IMR-90 (cell line): ENCODE data around the gene FAM174B. TPM values are rescaled to one million over a fixed set of nuclear protein-coding genes. Genes with fewer than 3 reads are reported as not detected.

Source experiments
- ATAC-seq: fragments of 200-7000 bp; cut with Tn5 transposase; 2 replicates; pipeline ENCODE4 v1.9.1; 2020; ENCODE audit warnings: low read depth, mild to moderate bottlenecking, moderate library complexity
- BruUV-seq: library from RNA; stranded (reverse); fragments of 400-500 nt; replicated peaks from 2 replicates; lab custom pipeline; 2021; lab: Mats Ljungman, UMichigan
- CTCF ChIA-PET: fragments of 300-600 bp; formaldehyde crosslinking; extraction: SDS; loops from one replicate; lab custom pipeline; 2021; ENCODE audit warnings: antibody characterized with exemption; lab: Yijun Ruan, JAX
- POLR2A ChIA-PET: fragments of 300-600 bp; sonication (Branson Sonifier 250); formaldehyde crosslinking; loops from one replicate; lab custom pipeline; 2022; ENCODE audit warnings: antibody characterized with exemption; ENCODE audit not compliant: unreplicated experiment; lab: Charles Lee
- DNase-seq: peaks from one replicate; pipeline ENCODE4 v3.0.0; 2013
- H2AFZ ChIP-seq: replicated peaks from 2 replicates; pipeline ENCODE3; 2013; ENCODE audit warnings: low read length, mild to moderate bottlenecking; ENCODE audit not compliant: poor library complexity
- H2AK5ac ChIP-seq: 2 replicates; pipeline ENCODE4 v1.6.1; 2013; ENCODE audit warnings: low read depth, low read length, inconsistent platforms
- H2AK9ac ChIP-seq: replicated peaks from 2 replicates; pipeline ENCODE3; 2013; ENCODE audit warnings: mild to moderate bottlenecking, low read depth, low read length, moderate library complexity; ENCODE audit not compliant: poor library complexity
- H2BK120ac ChIP-seq: 2 replicates; pipeline ENCODE4 v1.6.1; 2013; ENCODE audit warnings: low read depth, low read length, inconsistent platforms
- H2BK15ac ChIP-seq: 3 replicates; pipeline ENCODE4 v1.6.1; 2013; ENCODE audit warnings: low read depth, low read length, inconsistent platforms
- H2BK20ac ChIP-seq: 2 replicates; pipeline ENCODE4 v1.6.1; 2013; ENCODE audit warnings: low read depth, mild to moderate bottlenecking, inconsistent platforms, low read length, moderate library complexity
- H2BK5ac ChIP-seq: 2 replicates; pipeline ENCODE4 v1.6.1; 2013; ENCODE audit warnings: mild to moderate bottlenecking, low read depth, low read length, inconsistent platforms; ENCODE audit not compliant: poor library complexity, severe bottlenecking
- H3K14ac ChIP-seq: replicated peaks from 2 replicates; pipeline ENCODE4 v1.6.1; 2013; ENCODE audit warnings: low read depth, low read length, inconsistent platforms
- H3K18ac ChIP-seq: 2 replicates; pipeline ENCODE4 v1.6.1; 2013; ENCODE audit warnings: low read depth, low read length, control low read depth
- H3K23ac ChIP-seq: 2 replicates; pipeline ENCODE4 v1.6.1; 2013; ENCODE audit warnings: low read depth, low read length, inconsistent platforms
- H3K27ac ChIP-seq: 2 replicates; pipeline ENCODE4 v1.5.1; 2013; ENCODE audit warnings: mild to moderate bottlenecking, control low read depth, low read length; ENCODE audit not compliant: insufficient read depth
- H3K27me3 ChIP-seq: 2 replicates; pipeline ENCODE4 v1.6.1; 2013; ENCODE audit warnings: low read length; ENCODE audit not compliant: control insufficient read depth, insufficient read depth
- H3K36me3 ChIP-seq: 2 replicates; pipeline ENCODE4 v1.6.1; 2013; ENCODE audit warnings: low read length, mixed read lengths; ENCODE audit not compliant: control insufficient read depth, insufficient read depth
- H3K4ac ChIP-seq: 2 replicates; pipeline ENCODE4 v1.6.1; 2013; ENCODE audit warnings: low read depth, low read length, inconsistent platforms
- H3K4me1 ChIP-seq: 2 replicates; pipeline ENCODE4 v1.6.1; 2013; ENCODE audit warnings: low read length, mixed read lengths; ENCODE audit not compliant: control insufficient read depth, insufficient read depth
- H3K4me2 ChIP-seq: 2 replicates; pipeline ENCODE4 v1.6.1; 2013; ENCODE audit warnings: low read depth, mild to moderate bottlenecking, control low read depth, low read length, moderate library complexity
- H3K4me3 ChIP-seq: 2 replicates; pipeline ENCODE4 v1.5.1; 2013; ENCODE audit warnings: low read depth, mild to moderate bottlenecking, control low read depth, low read length, moderate library complexity; ENCODE audit not compliant: insufficient read depth
- H3K56ac ChIP-seq: 2 replicates; pipeline ENCODE4 v1.6.1; 2013; ENCODE audit warnings: low read length, inconsistent platforms; ENCODE audit not compliant: insufficient read depth; ENCODE audit errors: extremely low read depth
- H3K79me1 ChIP-seq, 2 experiments: 2 replicates each; pipeline ENCODE4 v1.6.1; 2013; ENCODE audit warnings: low read length in 2 of 2, inconsistent platforms in 1 of 2, low read depth in 1 of 2
- H3K9ac ChIP-seq: 2 replicates; pipeline ENCODE4 v1.6.1; 2013; ENCODE audit warnings: low read depth, low read length, control low read depth
- H3K9me1 ChIP-seq: 2 replicates; pipeline ENCODE4 v1.6.1; 2013; ENCODE audit warnings: low read length, inconsistent platforms; ENCODE audit not compliant: insufficient read depth
- H3K9me3 ChIP-seq: 2 replicates; pipeline ENCODE4 v1.6.1; 2013; ENCODE audit warnings: low read length; ENCODE audit not compliant: control insufficient read depth, insufficient read depth
- H4K20me1 ChIP-seq: 2 replicates; pipeline ENCODE4 v1.6.1; 2013; ENCODE audit warnings: low read length, inconsistent platforms; ENCODE audit not compliant: insufficient read depth
- H4K5ac ChIP-seq: 2 replicates; pipeline ENCODE4 v1.6.1; 2013; ENCODE audit warnings: mild to moderate bottlenecking, low read depth, low read length, control low read depth
- H4K8ac ChIP-seq, 2 experiments: 2 replicates each; pipeline ENCODE4 v1.6.1; 2013; ENCODE audit warnings: low read depth in 2 of 2, low read length in 2 of 2, control low read depth in 1 of 2, inconsistent platforms in 1 of 2
- H4K91ac ChIP-seq: 2 replicates; pipeline ENCODE4 v1.6.1; 2013; ENCODE audit warnings: low read depth, low read length, inconsistent platforms; ENCODE audit not compliant: insufficient read depth
- BHLHE40 ChIP-seq: fragments of 150-350 bp; IDR thresholded peaks from 2 replicates; pipeline ENCODE4 v1.6.1; 2016; ENCODE audit warnings: mild to moderate bottlenecking, low read depth, low read length
- CEBPB ChIP-seq: IDR thresholded peaks from 2 replicates; pipeline ENCODE4 v1.6.1; 2012; ENCODE audit warnings: low read depth, low read length, improper control_type of control experiment
- CHD1 ChIP-seq: IDR thresholded peaks from 2 replicates; pipeline ENCODE4 v1.6.1; 2012; ENCODE audit warnings: low read depth, low read length, improper control_type of control experiment
- FOS ChIP-seq: fragments of 150-350 bp; IDR thresholded peaks from 2 replicates; pipeline ENCODE4 v1.6.1; 2016; ENCODE audit warnings: low read depth, low read length
- MAFK ChIP-seq: IDR thresholded peaks from 2 replicates; pipeline ENCODE4 v1.6.1; 2012; ENCODE audit warnings: low read depth, low read length, improper control_type of control experiment
- MAZ ChIP-seq: IDR thresholded peaks from 2 replicates; pipeline ENCODE4 v1.6.1; 2012; ENCODE audit warnings: low read depth, mild to moderate bottlenecking, low read length, improper control_type of control experiment, moderate library complexity, borderline replicate concordance
- MXI1 ChIP-seq: IDR thresholded peaks from 2 replicates; pipeline ENCODE4 v1.6.1; 2012; ENCODE audit warnings: low read depth, mild to moderate bottlenecking, low read length, moderate library complexity, borderline replicate concordance
- NFE2L2 ChIP-seq: fragments of 150-350 bp; IDR thresholded peaks from 2 replicates; pipeline ENCODE4 v1.6.1; 2016; ENCODE audit warnings: low read depth, mild to moderate bottlenecking, low read length
- POLR2A ChIP-seq: IDR thresholded peaks from 2 replicates; pipeline ENCODE4 v1.6.1; 2012; ENCODE audit warnings: mild to moderate bottlenecking, low read depth, low read length
- RAD21 ChIP-seq: IDR thresholded peaks from 2 replicates; pipeline ENCODE4 v1.6.1; 2012; ENCODE audit warnings: low read length, improper control_type of control experiment
- RCOR1 ChIP-seq: IDR thresholded peaks from 2 replicates; pipeline ENCODE4 v1.6.1; 2012; ENCODE audit warnings: mild to moderate bottlenecking, low read length, improper control_type of control experiment; ENCODE audit not compliant: insufficient replicate concordance
- RFX5 ChIP-seq: IDR thresholded peaks from 2 replicates; pipeline ENCODE4 v1.8.0; 2012; ENCODE audit warnings: low read depth, mild to moderate bottlenecking, low read length, moderate library complexity
- SMC3 ChIP-seq: fragments of 150-350 bp; IDR thresholded peaks from 2 replicates; pipeline ENCODE4 v1.6.1; 2016; ENCODE audit warnings: low read depth, mild to moderate bottlenecking, antibody characterized with exemption, low read length, moderate library complexity
- WGBS, 2 experiments: methylation state at CpG; one replicate each; pipeline versions ENCODE4 v1.1.5 to v1.1.7; 2013; ENCODE audit warnings: missing lambda C conversion rate in 2 of 2; ENCODE audit not compliant: insufficient read length in 1 of 2; ENCODE audit errors: extremely low coverage in 2 of 2; 5-methylcytosine and 5-hydroxymethylcytosine counted together
- dilution Hi-C: fragments of 300-500 bp; cut with HindIII; formaldehyde crosslinking; loops from one replicate; pipeline ENCODE4 v1.14.3; 2018; ENCODE audit warnings: low sequenced_read_pairs; ENCODE audit not compliant: unreplicated experiment
- in situ Hi-C: fragments of 300-500 bp; cut with MboI; formaldehyde crosslinking; loops from 3 replicates; pipeline ENCODE4 v1.14.3; 2019; ENCODE audit warnings: low sequenced_read_pairs, inconsistent platforms, mixed read lengths
- intact Hi-C: fragments of 100-400 bp; cut with micrococcal nuclease; formaldehyde crosslinking; loops from 2 replicates; pipeline ENCODE4 v1.10.0; 2022
- polyA plus RNA-seq, 3 experiments: library from polyadenylated mRNA; depleted of rRNA; stranded (reverse); fragments of >200 nt; gene quantifications; 2 replicates each; pipeline ENCODE4 v1.2.3, GENCODE V29; 2012; ENCODE audit warnings: low replicate concordance in 1 of 3
- total RNA-seq: library from RNA; depleted of rRNA; stranded (reverse); fragments of >200 nt; gene quantifications from 2 replicates; pipeline ENCODE4 v1.2.3, GENCODE V29; 2012
- TF ChIP-seq, protein P1 (sequence below): fragments of 150-350 bp; IDR thresholded peaks from 2 replicates; pipeline ENCODE4 v1.6.1; 2016; ENCODE audit warnings: low read depth, mild to moderate bottlenecking, low read length, moderate library complexity, borderline replicate concordance
- TF ChIP-seq, protein P2 (sequence below): fragments of 150-350 bp; IDR thresholded peaks from 2 replicates; pipeline ENCODE4 v1.6.1; 2017; ENCODE audit warnings: mild to moderate bottlenecking, antibody characterized with exemption, low read length, low read depth
- TF ChIP-seq, protein P3 (sequence below): conservative IDR thresholded peaks from 2 replicates; pipeline ENCODE4 v1.5.1; 2012; ENCODE audit warnings: mild to moderate bottlenecking, low read depth, low read length, improper control_type of control experiment

The FAM174B gene
- total and polyA plus RNA-seq, 2 of the 4 experiments (the other 2 are of a cell fraction), result 0.18 to 0.56 TPM

DNA sequence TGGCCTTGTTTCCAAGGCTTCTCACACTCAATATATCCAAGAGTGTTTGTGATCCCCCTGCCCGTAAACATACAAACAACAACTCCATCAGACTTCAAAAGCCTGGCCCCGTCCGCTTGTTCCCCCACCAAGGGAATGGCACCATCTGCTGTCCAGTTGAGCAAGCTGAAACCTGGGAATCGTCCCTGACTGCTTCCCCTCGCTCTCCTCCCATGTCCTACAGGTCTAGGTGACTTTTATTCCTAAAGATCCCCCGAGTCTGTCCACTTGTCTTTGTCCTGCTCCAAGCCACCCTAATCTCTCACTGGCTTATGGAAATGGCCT, 27.9 kb upstream of the FAM174B start:
- Histone ChIP-seq H3K27ac (no peak overlapping the region), H3K4me2 (no peak overlapping the region), H4K8ac (no peak overlapping the region), H2BK20ac (no peak overlapping the region), H3K4me3 (no peak overlapping the region), H3K18ac (no peak overlapping the region), H3K23ac (no peak overlapping the region), H2AK5ac (no peak overlapping the region), H3K36me3 (no peaks in the 10 kb centered on the region), H3K56ac (no peak overlapping the region), H3K79me1 (no peaks in the 10 kb centered on the region), H2AK9ac (no peak overlapping the region), H3K9me1 (no peaks in the 10 kb centered on the region), H3K4me1 (peaks cover 1% of the 10 kb centered on the region; the same call in 1 of the 2 replicates), H2BK15ac (no peak overlapping the region), H2AFZ (no peak overlapping the region), H3K9ac (no peak overlapping the region), H4K20me1 (no peaks in the 10 kb centered on the region), H3K4ac (no peak overlapping the region), H2BK5ac (no peak overlapping the region), H4K91ac (no peak overlapping the region), H3K27me3 (peaks cover 3% of the 10 kb centered on the region; the same call in 1 of the 2 replicates), H2BK120ac (no peak overlapping the region), H4K5ac (no peak overlapping the region), H3K9me3 (no peaks in the 10 kb centered on the region), H3K14ac (no peak overlapping the region)
- ATAC-seq (no peak), DNase-seq (no peak)
- BruUV-seq, result no TSS peak
- ChIA-PET CTCF (no interaction called here), POLR2A (no interaction called here)
- dilution Hi-C loops, result no loop called here
- intact Hi-C loops, result no loop called here
- WGBS, 2 experiments, result 28% methylated on average over 3 of the region's 6 CpGs; no CpG with 5 or more reads in 1 of the 2 experiments
- TF ChIP-seq CHD1 (no peak), POLR2A (no peak), RCOR1 (no peak), SMC3 (no peak), RAD21 (no peak), MXI1 (no peak), RFX5 (no peak), MAZ (no peak), CEBPB (no peak), BHLHE40 (no peak), NFE2L2 (no peak), MAFK (no peak), FOS (no peak)
- TF ChIP-seq, protein P1, sequence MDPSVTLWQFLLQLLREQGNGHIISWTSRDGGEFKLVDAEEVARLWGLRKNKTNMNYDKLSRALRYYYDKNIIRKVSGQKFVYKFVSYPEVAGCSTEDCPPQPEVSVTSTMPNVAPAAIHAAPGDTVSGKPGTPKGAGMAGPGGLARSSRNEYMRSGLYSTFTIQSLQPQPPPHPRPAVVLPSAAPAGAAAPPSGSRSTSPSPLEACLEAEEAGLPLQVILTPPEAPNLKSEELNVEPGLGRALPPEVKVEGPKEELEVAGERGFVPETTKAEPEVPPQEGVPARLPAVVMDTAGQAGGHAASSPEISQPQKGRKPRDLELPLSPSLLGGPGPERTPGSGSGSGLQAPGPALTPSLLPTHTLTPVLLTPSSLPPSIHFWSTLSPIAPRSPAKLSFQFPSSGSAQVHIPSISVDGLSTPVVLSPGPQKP, result no peak
- TF ChIP-seq, protein P2, sequence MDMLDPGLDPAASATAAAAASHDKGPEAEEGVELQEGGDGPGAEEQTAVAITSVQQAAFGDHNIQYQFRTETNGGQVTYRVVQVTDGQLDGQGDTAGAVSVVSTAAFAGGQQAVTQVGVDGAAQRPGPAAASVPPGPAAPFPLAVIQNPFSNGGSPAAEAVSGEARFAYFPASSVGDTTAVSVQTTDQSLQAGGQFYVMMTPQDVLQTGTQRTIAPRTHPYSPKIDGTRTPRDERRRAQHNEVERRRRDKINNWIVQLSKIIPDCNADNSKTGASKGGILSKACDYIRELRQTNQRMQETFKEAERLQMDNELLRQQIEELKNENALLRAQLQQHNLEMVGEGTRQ, result no peak
- TF ChIP-seq, protein P3, sequence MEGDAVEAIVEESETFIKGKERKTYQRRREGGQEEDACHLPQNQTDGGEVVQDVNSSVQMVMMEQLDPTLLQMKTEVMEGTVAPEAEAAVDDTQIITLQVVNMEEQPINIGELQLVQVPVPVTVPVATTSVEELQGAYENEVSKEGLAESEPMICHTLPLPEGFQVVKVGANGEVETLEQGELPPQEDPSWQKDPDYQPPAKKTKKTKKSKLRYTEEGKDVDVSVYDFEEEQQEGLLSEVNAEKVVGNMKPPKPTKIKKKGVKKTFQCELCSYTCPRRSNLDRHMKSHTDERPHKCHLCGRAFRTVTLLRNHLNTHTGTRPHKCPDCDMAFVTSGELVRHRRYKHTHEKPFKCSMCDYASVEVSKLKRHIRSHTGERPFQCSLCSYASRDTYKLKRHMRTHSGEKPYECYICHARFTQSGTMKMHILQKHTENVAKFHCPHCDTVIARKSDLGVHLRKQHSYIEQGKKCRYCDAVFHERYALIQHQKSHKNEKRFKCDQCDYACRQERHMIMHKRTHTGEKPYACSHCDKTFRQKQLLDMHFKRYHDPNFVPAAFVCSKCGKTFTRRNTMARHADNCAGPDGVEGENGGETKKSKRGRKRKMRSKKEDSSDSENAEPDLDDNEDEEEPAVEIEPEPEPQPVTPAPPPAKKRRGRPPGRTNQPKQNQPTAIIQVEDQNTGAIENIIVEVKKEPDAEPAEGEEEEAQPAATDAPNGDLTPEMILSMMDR, result no peak
- in situ Hi-C loops, result no loop called here
